Measurements from ENCODE around the gene PTCSC3. TPM values are rescaled to one million over a fixed set of nuclear protein-coding genes. Genes with fewer than 3 reads are reported as not detected.

The PTCSC3 gene
- total RNA-seq, 1 experiment from 2014 or later = not detected

DNA sequence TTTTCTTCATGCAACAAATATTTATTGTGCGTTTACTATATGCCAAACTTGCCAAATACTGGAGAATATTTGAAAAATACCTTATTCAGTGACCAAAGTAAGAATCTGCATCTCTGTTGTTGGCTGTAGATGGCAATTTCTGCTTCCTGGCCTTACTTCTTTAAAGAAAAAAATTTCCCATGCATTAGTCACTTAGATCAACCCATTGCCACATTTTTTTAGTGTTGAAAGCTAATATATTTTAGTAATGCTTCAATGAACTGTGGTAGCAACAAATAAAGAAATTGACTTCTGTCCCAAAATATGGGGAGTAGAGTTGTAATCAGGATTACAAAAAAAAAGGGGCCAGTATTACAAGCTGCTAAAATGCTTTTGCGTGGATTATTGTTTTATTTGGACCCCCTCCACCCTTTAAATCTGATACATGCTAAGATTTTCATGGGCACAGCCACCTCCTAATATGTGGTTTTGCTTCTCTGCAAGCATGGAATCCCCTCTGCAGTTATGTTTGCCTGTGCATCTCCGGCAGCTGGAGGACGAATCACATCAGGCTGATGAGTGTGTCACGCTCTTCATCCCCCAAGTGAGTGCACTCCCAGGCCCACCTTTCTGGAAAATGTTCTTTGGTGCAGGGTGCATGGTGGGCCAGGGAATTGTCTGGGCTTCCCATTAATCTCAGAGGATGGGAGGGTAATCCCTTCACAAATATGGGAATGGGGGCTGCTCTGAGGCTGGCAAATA lies 38.1 kb upstream of the PTCSC3 start:
- Histone ChIP-seq H3K36me3 (ENCODE audit: insufficient read depth, low read length, poor library complexity, severe bottlenecking) (no peaks in the 10 kb centered on the region), H3K4me1 (ENCODE audit: insufficient read depth, low read length, poor library complexity, severe bottlenecking) (no peaks in the 10 kb centered on the region), H3K27ac (ENCODE audit: low read depth, low read length, poor library complexity, severe bottlenecking) (no peak overlapping the region), H3K4me3 (ENCODE audit: low read depth, low read length, poor library complexity, severe bottlenecking) (no peak overlapping the region), H3K27me3 (replicated peaks; ENCODE audit: insufficient read depth, low read depth, low read length, poor library complexity) (peaks cover 79% of the 10 kb centered on the region), H3K9me3 (ENCODE audit: low read depth, low read length, poor library complexity, severe bottlenecking) (no peaks in the 10 kb centered on the region)
- TF ChIP-seq, protein P1, sequence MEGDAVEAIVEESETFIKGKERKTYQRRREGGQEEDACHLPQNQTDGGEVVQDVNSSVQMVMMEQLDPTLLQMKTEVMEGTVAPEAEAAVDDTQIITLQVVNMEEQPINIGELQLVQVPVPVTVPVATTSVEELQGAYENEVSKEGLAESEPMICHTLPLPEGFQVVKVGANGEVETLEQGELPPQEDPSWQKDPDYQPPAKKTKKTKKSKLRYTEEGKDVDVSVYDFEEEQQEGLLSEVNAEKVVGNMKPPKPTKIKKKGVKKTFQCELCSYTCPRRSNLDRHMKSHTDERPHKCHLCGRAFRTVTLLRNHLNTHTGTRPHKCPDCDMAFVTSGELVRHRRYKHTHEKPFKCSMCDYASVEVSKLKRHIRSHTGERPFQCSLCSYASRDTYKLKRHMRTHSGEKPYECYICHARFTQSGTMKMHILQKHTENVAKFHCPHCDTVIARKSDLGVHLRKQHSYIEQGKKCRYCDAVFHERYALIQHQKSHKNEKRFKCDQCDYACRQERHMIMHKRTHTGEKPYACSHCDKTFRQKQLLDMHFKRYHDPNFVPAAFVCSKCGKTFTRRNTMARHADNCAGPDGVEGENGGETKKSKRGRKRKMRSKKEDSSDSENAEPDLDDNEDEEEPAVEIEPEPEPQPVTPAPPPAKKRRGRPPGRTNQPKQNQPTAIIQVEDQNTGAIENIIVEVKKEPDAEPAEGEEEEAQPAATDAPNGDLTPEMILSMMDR (conservative IDR thresholded peaks at IDR 0.05; ENCODE audit: low read depth, low read length) = no peak
- TF ChIP-seq EZH2 (IDR thresholded peaks at IDR 0.05; ENCODE audit: borderline replicate concordance, low read depth, low read length, poor library complexity, severe bottlenecking) = no peak
- ChIA-PET POLR2A (ENCODE audit: low non-redundant PET) (no interaction called here), CTCF (no interaction called here)
- intact Hi-C loops (cut with micrococcal nuclease; ENCODE audit: unreplicated experiment) = no loop called here
- DNase-seq (ENCODE audit: low spot score) = no peak
- no TSS peak for BruUV-seq (replicated peaks)

DNA sequence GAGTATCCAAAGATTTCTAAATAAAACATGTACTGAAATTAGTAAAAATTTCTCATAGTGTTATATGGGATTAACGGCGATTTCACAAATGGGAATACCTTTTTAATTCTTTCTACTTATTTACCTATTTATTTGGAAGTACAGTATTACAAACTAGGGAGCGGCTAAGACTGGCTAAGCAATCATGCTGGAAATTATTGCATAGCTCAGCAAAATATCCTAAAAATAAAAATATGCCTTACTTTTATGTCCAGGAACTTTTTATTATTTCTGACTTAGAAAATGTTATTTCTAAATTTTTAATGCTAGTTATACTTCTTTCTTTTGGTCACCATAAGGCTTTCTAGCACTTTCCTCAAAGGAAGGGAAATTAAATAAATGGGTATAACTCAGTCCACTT lies 36.5 kb upstream of the PTCSC3 start:
- H3K4me3 ChIP-seq (ENCODE audit: low read depth, low read length, poor library complexity, severe bottlenecking) = no peak overlapping the region
- intact Hi-C loops (cut with micrococcal nuclease; ENCODE audit: unreplicated experiment) = no loop called here
- H3K9me3 ChIP-seq (ENCODE audit: low read depth, low read length, poor library complexity, severe bottlenecking) = no peaks in the 10 kb centered on the region
- H3K4me1 ChIP-seq (ENCODE audit: insufficient read depth, low read length, poor library complexity, severe bottlenecking) = no peaks in the 10 kb centered on the region
- no peak for TF ChIP-seq EZH2 (IDR thresholded peaks at IDR 0.05; ENCODE audit: borderline replicate concordance, low read depth, low read length, poor library complexity, severe bottlenecking)
- TF ChIP-seq, protein P1 (conservative IDR thresholded peaks at IDR 0.05; ENCODE audit: low read depth, low read length) = no peak
- CTCF ChIA-PET = no interaction called here
- H3K27me3 ChIP-seq (replicated peaks; ENCODE audit: insufficient read depth, low read depth, low read length, poor library complexity) = peaks cover 63% of the 10 kb centered on the region
- POLR2A ChIA-PET (ENCODE audit: low non-redundant PET) = no interaction called here
- H3K36me3 ChIP-seq (ENCODE audit: insufficient read depth, low read length, poor library complexity, severe bottlenecking) = no peaks in the 10 kb centered on the region
- no TSS peak for BruUV-seq (replicated peaks)
- H3K27ac ChIP-seq (ENCODE audit: low read depth, low read length, poor library complexity, severe bottlenecking) = no peak overlapping the region
- DNase-seq (ENCODE audit: low spot score) = no peak

DNA sequence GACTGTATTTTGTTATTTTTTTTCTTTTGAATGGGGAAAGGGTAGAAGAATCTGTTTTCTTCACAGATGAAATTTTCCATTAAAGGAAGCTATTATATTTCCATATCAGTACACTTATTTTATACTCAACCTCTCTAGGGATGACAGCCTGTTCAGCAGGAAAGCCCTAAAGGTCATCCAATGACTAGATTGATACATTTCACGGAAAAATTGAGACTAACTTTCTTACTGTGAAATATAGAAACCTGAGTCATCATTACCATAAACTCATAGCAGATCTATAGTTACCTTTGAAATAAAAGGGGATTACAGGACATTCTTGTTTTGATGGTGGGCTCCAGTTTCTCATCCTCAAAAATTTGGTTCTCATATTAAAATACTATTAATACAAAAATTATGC lies 36.1 kb upstream of the PTCSC3 start:
- Histone ChIP-seq H3K36me3 (ENCODE audit: insufficient read depth, low read length, poor library complexity, severe bottlenecking) (no peaks in the 10 kb centered on the region), H3K4me3 (ENCODE audit: low read depth, low read length, poor library complexity, severe bottlenecking) (no peak overlapping the region), H3K27ac (ENCODE audit: low read depth, low read length, poor library complexity, severe bottlenecking) (no peak overlapping the region), H3K4me1 (ENCODE audit: insufficient read depth, low read length, poor library complexity, severe bottlenecking) (no peaks in the 10 kb centered on the region), H3K27me3 (replicated peaks; ENCODE audit: insufficient read depth, low read depth, low read length, poor library complexity) (peaks cover 59% of the 10 kb centered on the region), H3K9me3 (ENCODE audit: low read depth, low read length, poor library complexity, severe bottlenecking) (no peaks in the 10 kb centered on the region)
- POLR2A ChIA-PET (ENCODE audit: low non-redundant PET) = no interaction called here
- no TSS peak for BruUV-seq (replicated peaks)
- no peak for DNase-seq (ENCODE audit: low spot score)
- TF ChIP-seq EZH2 (IDR thresholded peaks at IDR 0.05; ENCODE audit: borderline replicate concordance, low read depth, low read length, poor library complexity, severe bottlenecking) = no peak
- TF ChIP-seq, protein P1 (conservative IDR thresholded peaks at IDR 0.05; ENCODE audit: low read depth, low read length) = no peak
- intact Hi-C loops (cut with micrococcal nuclease; ENCODE audit: unreplicated experiment) = no loop called here
- CTCF ChIA-PET = no interaction called here

Measured in A673 (cell line).